Heart right ventricle (tissue), 16 donors: ENCODE data around the gene C13orf46. TPM values are rescaled to one million over a fixed set of nuclear protein-coding genes. Genes with fewer than 3 reads are reported as not detected.

Source experiments
- ATAC-seq, 8 donors: fragments of 200-7000 bp; cut with Tn5 transposase; one replicate each; pipeline ENCODE4 v1.9.1; 2020; ENCODE audit warnings: mild to moderate bottlenecking in 8 of 8, moderate library complexity in 8 of 8, moderate number of reproducible peaks in 1 of 8
- DNase-seq, 2 donors: peaks; one replicate each; pipeline ENCODE4 v3.0.0-alpha.2; 2020
- H3K27ac ChIP-seq, 10 donors: fragments of 200-600 bp; sonication (generic) in 2 of 10; one replicate each; pipeline versions ENCODE4 v1.5.0 to v1.8.0; 2020 to 2022; ENCODE audit warnings: mild to moderate bottlenecking in 3 of 10
- H3K27me3 ChIP-seq, 7 donors: fragments of 200-600 bp; one replicate each; pipeline ENCODE4 v1.8.0; 2021 to 2022; ENCODE audit warnings: mild to moderate bottlenecking in 2 of 7
- H3K36me3 ChIP-seq, 9 donors: fragments of 200-600 bp; sonication (generic) in 1 of 9; one replicate each; pipeline versions ENCODE4 v1.5.0 to v1.8.0; 2020 to 2022; ENCODE audit warnings: mild to moderate bottlenecking in 2 of 9
- H3K4me1 ChIP-seq, 9 donors: fragments of 200-600 bp; sonication (generic) in 1 of 9; one replicate each; pipeline versions ENCODE4 v1.5.0 to v1.8.0; 2020 to 2022; ENCODE audit warnings: mild to moderate bottlenecking in 4 of 9
- H3K4me3 ChIP-seq, 10 donors: fragments of 200-600 bp; sonication (generic) in 2 of 10; one replicate each; pipeline versions ENCODE4 v1.5.0 to v1.8.0; 2020 to 2022; ENCODE audit warnings: mild to moderate bottlenecking in 7 of 10, moderate library complexity in 2 of 10
- H3K9me3 ChIP-seq, 11 donors: fragments of 200-600 bp in 10 of 11; sonication (generic) in 2 of 11; one replicate each; pipeline versions ENCODE4 v1.5.0 to v1.8.0; 2013 to 2022; ENCODE audit warnings: mild to moderate bottlenecking in 2 of 11, control low read depth in 1 of 11, moderate library complexity in 1 of 11
- WGBS, 2 donors: extraction: QIAGEN DNeasy Blood & Tissue Kit; methylation state at CpG; one replicate each; pipeline ENCODE4 v1.1.7; 2013; ENCODE audit warnings: inconsistent platforms in 1 of 2; 5-methylcytosine and 5-hydroxymethylcytosine counted together
- intact Hi-C, 10 donors: fragments of 100-400 bp; cut with DNase I; formaldehyde crosslinking; loops; one replicate each; pipeline versions ENCODE4 v1.11.1 to v1.14.2; 2022
- polyA plus RNA-seq, 2 donors: library from polyadenylated mRNA; stranded (reverse); fragments of 200-250 nt; gene quantifications; one replicate each; pipeline ENCODE4 v1.2.3, GENCODE V29; 2013
- total RNA-seq, 10 donors: library from RNA; stranded (reverse); fragmentation: NEBNext Ultra II Directional in 3 of 10; extraction: Animal tissue kit (Norgen Biotek cat#: 25700) in 3 of 10; gene quantifications; one replicate each; pipeline versions ENCODE4 v1.2.1 to v1.2.4, GENCODE V29; 2021 to 2023
- TF ChIP-seq, protein P1 (sequence below), 9 donors: fragments of 200-600 bp; sonication (generic) in 2 of 9; IDR thresholded peaks; one replicate each; pipeline versions ENCODE4 v1.5.0 to v1.8.0; 2021 to 2022; ENCODE audit warnings: antibody characterized with exemption in 9 of 9, mild to moderate bottlenecking in 5 of 9, moderate library complexity in 1 of 9
- donor health status: Arrhythmogenic right ventricular cardiomyopathy.
- donor health status: ischemic (EF 13 %, LVEDD 7.1; RV severe dilation, severe dysfunction).
- donor health status: healthy with polysubstance abuse.
- donor health status: DM: no; HTN: yes; CAD: no.
- donor health status: DM: no; HTN: no; CAD: no.
- donor health status: ischemic (EF 25% LVEDD 6.9; RV normal size, moderate dysfunction).
- donor health status: ischemic (EF 25% LVEDD 5.7; RV mildly dilated, moderate dysfunction).
- donor health status: healthy.
- donor health status: DM: yes; HTN: yes; CAD: no.
- donor health status: Ischemic cardiomyopathy.
- donor health status: ischemic (EF 35%, LVEDD 5.7; RV mildly dilated, moderate dysfunction).
- donor health status: nonischemic (EF 11% LVEDD 7.7; RV severe dilation, severe dysfunction).
- donor health status: DM: yes; HTN: yes; CAD: no.
- donor health status: PGD.
- donor health status: ischemic (EF 29% LVEDD 5.4; RV normal size, mild dysfunction).
- donor health status: nonischemic (EF 23%, LVEDD 6.1; RV moderate dilation, normal function).

Gene C13orf46
- total and polyA plus RNA-seq, 12 donors, result 0.09 to 0.80 (median 0.23) TPM

DNA sequence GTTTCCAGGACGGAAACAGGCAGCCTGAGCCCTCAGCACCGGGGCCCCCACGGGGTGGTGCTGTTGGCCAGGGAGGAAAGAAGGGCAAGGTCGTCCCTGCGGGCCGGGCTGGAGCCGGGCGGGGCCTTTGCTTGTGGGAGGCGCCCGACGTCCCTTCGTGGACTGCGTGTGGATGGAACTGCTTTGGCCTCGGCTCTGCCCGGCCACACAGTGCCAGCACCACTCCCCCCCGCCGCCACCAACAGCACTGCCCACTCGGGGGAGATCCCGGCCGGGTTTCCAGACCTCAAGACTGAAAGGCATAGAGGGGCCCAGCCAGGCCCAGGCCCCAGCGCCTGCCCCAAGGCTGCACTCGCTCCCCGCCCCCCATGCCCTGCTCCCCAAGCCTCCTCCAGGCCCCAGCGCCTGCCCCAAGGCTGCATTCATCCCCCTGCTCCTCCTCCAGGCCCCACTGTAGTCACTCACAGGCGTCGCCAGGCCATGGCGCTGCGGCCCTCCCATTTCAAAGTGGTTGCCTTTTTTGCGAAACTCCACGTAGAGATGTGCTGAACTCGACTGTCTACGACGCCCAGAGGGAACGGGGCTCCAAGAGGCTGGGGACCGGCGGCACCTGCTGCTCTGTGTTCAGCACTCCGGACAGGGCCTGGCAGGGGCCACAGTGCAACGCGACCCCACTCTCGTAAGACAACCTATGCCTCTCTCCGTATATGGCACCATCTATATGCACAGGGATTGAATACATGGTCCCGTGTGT, 22.5 kb downstream of the C13orf46 start:
- DNase-seq (peak; percentile 83 to 89), ATAC-seq (peak; percentile 92 to 96 (median 94))
- WGBS, 2 donors, result 39 to 40% methylated on average over 37 to 42 of the region's 42 CpGs
- H3K4me3 ChIP-seq, result peak overlapping the region in 5 of 10 donors; percentile 17 to 32 (median 24)
- no peaks in the 10 kb centered on the region for H3K9me3 ChIP-seq
- H3K27me3 ChIP-seq, result no peaks in the 10 kb centered on the region
- intact Hi-C loops, result loop anchor here in 9 of 10 donors (1.0 to 5.0 kb wide), 3 partner anchors 275 to 276 kb away; no protein-coding TSS in a partner anchor
- peaks cover 0 to 20% (median 11%) of the 10 kb centered on the region in 9 donors for H3K4me1 ChIP-seq
- TF ChIP-seq, protein P1, sequence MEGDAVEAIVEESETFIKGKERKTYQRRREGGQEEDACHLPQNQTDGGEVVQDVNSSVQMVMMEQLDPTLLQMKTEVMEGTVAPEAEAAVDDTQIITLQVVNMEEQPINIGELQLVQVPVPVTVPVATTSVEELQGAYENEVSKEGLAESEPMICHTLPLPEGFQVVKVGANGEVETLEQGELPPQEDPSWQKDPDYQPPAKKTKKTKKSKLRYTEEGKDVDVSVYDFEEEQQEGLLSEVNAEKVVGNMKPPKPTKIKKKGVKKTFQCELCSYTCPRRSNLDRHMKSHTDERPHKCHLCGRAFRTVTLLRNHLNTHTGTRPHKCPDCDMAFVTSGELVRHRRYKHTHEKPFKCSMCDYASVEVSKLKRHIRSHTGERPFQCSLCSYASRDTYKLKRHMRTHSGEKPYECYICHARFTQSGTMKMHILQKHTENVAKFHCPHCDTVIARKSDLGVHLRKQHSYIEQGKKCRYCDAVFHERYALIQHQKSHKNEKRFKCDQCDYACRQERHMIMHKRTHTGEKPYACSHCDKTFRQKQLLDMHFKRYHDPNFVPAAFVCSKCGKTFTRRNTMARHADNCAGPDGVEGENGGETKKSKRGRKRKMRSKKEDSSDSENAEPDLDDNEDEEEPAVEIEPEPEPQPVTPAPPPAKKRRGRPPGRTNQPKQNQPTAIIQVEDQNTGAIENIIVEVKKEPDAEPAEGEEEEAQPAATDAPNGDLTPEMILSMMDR (IDR thresholded peaks at IDR 0.05), result peak; percentile 80 to 95 (median 88)
- no peak overlapping the region for H3K27ac ChIP-seq
- H3K36me3 ChIP-seq, result peaks cover 0 to 7% (median 0%) of the 10 kb centered on the region in 9 donors

DNA sequence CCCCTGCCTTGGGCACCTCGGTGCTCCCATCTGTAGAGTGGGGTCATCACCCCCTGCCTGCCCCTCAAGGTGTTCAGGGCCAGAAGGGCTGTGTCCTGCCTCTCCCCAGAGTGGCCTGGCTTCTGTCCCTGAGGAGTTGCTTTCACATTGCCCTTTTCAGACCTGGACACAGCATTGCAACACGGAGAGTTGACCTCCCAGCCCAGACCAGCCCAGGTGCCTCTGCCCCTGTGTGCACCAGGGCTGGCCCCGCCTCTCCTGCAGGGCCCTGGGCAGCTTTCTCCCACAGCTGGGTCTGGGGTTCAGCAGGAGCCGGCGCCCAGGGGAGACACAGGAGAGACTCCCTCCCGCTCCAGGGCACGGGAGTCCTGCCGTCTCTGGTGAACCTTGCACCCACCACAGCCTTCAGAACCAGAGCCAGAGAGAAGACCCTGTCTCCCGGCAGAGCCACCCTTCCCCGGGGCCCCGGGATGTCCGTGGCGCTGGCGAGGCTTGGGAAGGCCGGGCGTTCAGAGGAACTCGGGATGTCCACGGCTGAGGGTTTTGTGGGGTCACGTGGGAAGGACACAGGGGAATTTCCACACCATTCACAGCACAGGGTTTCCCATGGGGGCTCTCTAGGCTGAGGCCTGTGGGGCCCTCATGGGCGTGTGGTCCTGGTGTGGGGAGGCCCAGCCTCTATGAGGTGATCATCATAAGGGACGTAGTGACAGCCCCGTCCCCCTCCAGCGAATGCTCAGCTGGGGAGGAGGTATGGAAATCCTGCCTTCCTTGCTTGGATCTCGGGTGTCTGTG, 23.2 kb downstream of the C13orf46 start:
- intact Hi-C loops, result loop anchor here in 9 of 10 donors (1.0 to 5.0 kb wide), 3 partner anchors 276 to 277 kb away; no protein-coding TSS in a partner anchor
- Histone ChIP-seq H3K4me3 (peak overlapping the region in 2 of 10 donors; percentile 17 to 18), H3K27me3 (no peaks in the 10 kb centered on the region), H3K27ac (no peak overlapping the region), H3K36me3 (peaks cover 0 to 6% (median 0%) of the 10 kb centered on the region in 9 donors), H3K9me3 (no peaks in the 10 kb centered on the region), H3K4me1 (peaks cover 0 to 20% (median 11%) of the 10 kb centered on the region in 9 donors)
- 60 to 64% methylated on average over 24 of the region's 24 CpGs for WGBS, 2 donors
- no peak for DNase-seq
- TF ChIP-seq, protein P1 (IDR thresholded peaks at IDR 0.05), result no peak
- peak in 7 of 8 donors; percentile 5 to 47 (median 14) for ATAC-seq

- DNase-seq, result no peak
- H3K27ac ChIP-seq, result no peak overlapping the region
- 92 to 94% methylated on average over 5 of the region's 5 CpGs for WGBS, 2 donors
- ATAC-seq, result no peak
- peaks cover 0 to 5% (median 0%) of the 10 kb centered on the region in 9 donors for H3K36me3 ChIP-seq
- no peaks in the 10 kb centered on the region for H3K27me3 ChIP-seq
- no peaks in the 10 kb centered on the region for H3K9me3 ChIP-seq
- TF ChIP-seq, protein P1 (IDR thresholded peaks at IDR 0.05), result no peak
- intact Hi-C loops, result loop anchor here in 8 of 10 donors (2.0 to 5.0 kb wide), 3 partner anchors 87 to 133 kb away; partner anchors contain the start of gene GAS6 (in 1 of the 8)
- peaks cover 0 to 20% (median 11%) of the 10 kb centered on the region in 9 donors for H3K4me1 ChIP-seq
- H3K4me3 ChIP-seq, result no peak overlapping the region
Measured at GRCh38 chr13:113949546-113949945, 24.3 kb downstream of the C13orf46 start.
